Stimulated activated CD8-positive, alpha-beta memory T cell treated with anti-CD3 and anti-CD28 coated beads, Interleukin-2, amount 100 ng/mL, for 48 hours (primary cell): ENCODE data around the gene SRSF9.
"Not testable (repeated sequence)": the region's sequence is repeated elsewhere in the genome, so short reads cannot be mapped to it uniquely, and the experiment has no call there.

Experiments
- DNase-seq, 2 donors: peaks; one replicate each; pipeline ENCODE4 v3.0.0-alpha.2; 2020; ENCODE audit warnings: low read depth in 2 of 2

SRSF9 gene

DNA sequence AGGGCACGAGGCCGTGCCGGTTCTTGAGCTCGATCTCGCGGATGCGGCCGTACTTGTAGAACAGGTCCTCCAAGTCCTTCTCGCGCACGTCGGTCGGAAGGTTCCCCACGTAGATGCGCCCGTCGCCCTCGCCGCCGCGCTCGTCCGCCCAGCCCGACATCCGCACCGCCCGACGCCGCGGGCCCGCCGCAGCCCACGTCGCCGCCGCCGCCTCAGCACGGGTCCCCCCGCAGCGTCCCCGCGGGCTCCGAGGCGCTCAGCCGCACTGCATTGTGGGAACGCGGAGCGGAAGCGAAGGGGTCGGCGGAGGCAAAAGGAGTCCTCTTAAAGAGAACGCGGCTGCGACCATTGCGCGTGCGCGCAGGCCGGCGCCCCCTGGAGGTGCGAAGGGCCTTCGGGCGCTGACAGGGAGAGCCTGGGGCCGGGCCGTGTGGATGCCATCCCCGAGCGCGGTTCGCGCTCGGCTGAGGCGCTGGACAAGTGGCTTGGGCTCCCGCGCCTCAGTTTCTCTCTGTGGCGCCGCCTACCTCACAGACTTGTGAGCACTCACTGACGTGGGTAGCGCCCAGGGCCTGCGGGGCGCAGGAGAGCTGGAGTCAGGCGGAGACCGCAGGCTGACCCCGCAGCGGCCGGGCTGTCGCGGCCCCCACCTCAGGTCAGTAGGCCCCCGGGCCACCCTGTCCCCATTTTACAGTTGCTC lies at the start of gene SRSF9:
SRSF9 (minus strand) TSS at position 299 of the 700 bp plus-strand sequence; CDS start at position 160, 139 bp downstream.
- peak; percentile 95 to 96 for DNase-seq

GRCh38 chr12:120519324-120519723 lies 49.8 kb upstream of the SRSF9 start:
- not testable (repeated sequence) for DNase-seq

DNA sequence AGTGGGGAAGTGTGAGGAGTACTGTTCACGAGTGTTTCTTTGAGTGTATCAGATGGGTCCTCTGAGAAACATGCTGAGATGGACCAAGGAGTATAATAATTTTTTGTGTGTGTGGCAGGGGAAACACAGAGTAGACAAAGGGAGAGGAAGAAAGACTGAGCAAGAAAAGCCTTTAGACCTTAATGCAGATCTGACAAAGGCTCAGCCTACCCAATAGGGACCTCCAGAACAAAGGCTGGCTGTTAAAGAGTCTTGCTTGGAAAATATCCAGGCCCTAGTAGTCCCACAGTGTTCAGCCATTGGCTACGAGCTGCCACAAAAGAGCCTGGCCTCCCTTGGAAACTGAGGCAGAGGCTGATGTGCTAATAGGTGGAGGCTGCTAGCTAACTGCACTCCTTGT lies 45.9 kb upstream of the SRSF9 start:
- no peak for DNase-seq

GRCh38 chr12:120514002-120514401 lies 44.5 kb upstream of the SRSF9 start:
- DNase-seq, result no peak

GRCh38 chr12:120508537-120508936 lies 39.0 kb upstream of the SRSF9 start:
- DNase-seq, result no peak

- no peak for DNase-seq
Observed at GRCh38 chr12:120504587-120504986, 35.0 kb upstream of the SRSF9 start.

- DNase-seq, result no peak
Observed at GRCh38 chr12:120500581-120500980, 31.0 kb upstream of the SRSF9 start.

DNA sequence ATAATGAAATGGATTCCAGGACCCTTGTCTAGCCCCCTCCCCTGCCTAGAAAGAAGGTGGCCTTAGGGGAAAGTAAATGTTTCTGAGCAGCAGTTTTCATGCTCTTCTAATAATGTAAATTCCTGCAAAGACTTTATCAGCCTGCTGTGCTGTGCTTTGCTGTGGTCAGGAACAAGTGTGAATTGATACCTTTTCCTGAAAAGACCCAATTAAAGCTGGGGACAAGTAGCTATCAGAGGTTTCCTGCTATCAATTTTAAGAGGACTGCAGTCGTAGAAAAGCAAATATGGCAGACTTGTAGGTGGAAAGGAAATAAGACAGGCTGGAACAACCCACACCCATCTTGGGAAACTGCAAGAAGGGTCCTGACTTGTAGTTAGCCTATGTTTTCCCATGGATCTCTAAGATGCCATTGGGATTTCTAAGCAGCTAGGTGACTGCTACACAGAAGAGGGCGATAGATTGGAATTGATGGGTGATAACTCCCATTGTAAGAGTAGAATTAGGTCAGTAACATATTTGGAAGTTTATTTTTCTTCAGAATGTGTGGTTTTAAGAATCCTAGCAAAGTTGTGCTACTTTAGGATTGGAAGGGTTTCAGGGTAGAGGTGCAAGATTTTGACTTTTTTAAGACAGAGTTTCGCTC lies 29.4 kb upstream of the SRSF9 start:
- no peak for DNase-seq

- DNase-seq, result no peak
Observed at GRCh38 chr12:120497524-120498150, 28.1 kb upstream of the SRSF9 start.

DNA sequence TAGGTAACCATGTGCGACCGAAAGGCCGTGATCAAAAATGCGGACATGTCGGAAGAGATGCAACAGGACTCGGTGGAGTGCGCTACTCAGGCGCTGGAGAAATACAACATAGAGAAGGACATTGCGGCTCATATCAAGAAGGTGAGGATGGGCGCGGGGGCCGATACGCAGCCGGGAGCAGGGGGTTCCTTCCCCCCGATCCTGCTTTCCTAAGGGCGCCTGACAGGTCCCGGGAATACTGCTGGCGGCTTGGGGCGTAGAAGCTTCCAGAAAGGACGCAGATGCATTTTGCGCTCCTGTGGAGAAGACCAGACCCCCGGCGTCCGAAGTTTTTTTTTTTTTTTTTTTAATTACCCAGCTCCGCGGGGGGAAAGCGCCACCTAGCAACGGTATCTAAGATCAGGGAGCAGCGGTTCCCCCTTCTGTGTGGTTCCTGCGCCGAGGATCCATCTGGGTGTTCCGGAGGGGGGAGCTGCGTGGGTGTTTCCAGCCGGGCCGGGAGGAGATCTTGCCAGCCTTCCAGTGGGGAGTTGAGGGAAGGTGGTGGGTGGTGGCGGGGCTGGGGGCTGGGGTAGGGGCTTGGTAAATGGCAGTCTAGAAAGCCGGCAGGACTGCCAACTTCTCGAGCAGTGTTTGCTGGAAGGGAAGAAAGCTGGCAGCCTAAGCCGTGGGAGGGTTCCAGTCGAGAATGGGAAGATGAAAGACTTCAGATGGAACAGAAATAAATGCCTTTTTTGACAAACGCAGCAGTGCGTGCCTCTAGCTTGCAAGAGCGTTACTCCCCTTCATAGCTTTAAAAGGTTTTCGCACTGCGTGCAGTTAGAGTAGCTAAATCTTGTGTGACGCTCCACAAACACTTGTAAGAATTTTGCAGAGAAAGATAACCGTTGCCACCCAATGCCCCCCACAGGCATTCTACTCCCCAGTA lies 27.1 kb upstream of the SRSF9 start:
- DNase-seq, result peak; percentile 22 to 34

DNA sequence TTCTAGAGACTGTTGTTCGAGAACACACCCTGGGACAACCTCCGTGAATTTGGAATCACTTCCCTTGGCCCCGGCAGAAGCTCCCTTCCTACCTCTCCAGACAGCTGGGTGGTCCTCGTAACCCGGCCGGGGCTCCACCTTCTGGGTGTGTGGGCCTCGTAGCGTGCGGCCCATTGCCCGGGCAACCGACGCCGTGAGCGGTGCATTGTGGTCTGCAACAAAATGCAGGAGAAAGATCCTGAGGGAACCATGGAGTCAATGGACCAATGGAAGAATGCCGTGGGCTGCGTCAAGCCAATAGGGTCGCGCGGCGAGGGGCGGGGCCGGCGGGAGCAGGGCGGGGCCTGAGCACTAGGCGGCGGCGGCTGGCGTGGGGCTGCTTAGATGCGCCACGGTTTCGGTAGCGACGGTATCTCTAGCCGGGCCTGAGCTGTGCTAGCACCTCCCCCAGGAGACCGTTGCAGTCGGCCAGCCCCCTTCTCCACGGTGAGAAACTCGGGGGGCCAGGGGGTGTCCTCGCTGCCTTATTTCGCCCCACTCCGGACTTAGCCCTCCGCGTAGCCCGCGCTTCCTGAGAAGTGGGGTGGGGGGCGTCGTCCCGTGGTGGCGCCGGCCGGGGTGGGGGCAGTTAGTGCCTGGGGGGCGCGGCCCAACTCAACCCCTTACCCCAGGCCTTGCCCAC lies 26.3 kb upstream of the SRSF9 start, which contains the start of gene DYNLL1:
DYNLL1 (plus strand) TSS at position 383 of the 682 bp plus-strand sequence. CDS start 309 bp downstream, outside the sequence.
- DNase-seq, result peak; percentile 97 to 98

DNA sequence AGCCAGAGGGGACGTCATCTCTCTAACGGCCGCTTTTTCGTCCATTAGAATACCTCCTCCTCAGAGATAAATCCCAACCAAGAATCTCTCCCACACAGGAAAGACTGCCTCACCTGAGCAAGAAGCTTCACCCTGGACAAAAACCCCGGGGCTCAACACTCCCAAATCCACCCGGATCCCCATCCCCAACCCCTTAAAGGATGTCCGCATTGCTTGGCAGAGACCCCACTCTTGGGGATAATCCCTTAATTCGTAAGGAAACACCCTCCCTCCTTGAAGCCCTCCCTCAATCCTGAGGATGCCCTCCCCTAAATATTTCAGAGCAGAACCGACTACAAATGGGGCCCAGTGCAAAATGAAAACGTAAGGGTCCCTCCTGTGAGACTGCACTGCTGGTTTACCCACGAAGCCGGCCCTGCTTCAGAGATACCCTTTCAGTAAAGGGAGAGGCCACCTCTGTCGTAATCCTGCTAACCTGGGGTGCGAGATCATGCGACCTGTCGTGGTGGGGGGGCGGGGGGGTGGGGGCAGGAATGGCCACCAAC lies 25.7 kb upstream of the SRSF9 start:
- DNase-seq, result no peak

DNA sequence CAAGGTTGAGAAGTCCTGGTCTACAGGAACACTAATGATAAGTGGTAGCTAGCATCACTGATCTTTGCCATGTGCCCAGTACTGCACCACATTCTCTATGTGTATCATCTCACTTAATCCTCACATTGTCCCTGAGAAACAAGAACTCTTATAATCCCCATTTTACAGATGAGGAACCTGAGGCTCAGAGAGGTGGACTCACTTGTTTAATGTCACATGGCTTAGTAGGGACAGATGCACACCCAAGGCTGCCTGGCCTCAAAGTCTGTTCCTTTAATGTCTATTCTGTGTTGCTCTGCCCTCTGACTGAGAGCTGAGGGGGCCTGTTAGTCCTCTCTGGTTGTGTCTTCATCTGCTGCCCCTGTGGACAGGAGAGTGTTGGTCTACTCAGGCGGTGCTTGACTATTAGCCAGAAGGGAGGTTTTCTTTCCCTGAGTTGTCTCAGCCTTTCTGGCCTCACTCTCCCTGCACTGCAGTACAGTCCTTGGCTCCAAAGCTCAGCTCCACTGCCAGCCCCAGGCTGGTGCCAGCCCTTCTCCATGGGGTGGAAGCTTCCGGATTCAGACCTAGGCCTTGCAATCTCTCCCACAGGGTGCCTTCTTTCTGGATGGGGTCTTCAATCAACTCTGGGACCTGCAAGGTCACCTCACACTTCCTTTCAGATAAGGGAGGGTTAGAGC lies 21.4 kb upstream of the SRSF9 start:
- DNase-seq, result no peak

- DNase-seq, result no peak
Observed at GRCh38 chr12:120490325-120490724, 20.8 kb upstream of the SRSF9 start.

GRCh38 chr12:120489018-120489417 lies 19.5 kb upstream of the SRSF9 start:
- DNase-seq, result no peak

GRCh38 chr12:120488057-120488640 lies 18.6 kb upstream of the SRSF9 start:
- DNase-seq, result no peak

- DNase-seq, result not testable (repeated sequence)
Observed at GRCh38 chr12:120487552-120487951, 18.0 kb upstream of the SRSF9 start.

- DNase-seq, result no peak
Observed at GRCh38 chr12:120485961-120486881, 16.7 kb upstream of the SRSF9 start.

- no peak for DNase-seq
Observed at GRCh38 chr12:120483621-120484020, 14.1 kb upstream of the SRSF9 start.
